GM19463 (cell line): ENCODE results near the gene BET1L.
"Not testable (repeated sequence)": the region's sequence is repeated elsewhere in the genome, so short reads cannot be mapped to it uniquely, and the experiment has no call there.

Experiments
- ATAC-seq: cut with Tn5 transposase; IDR thresholded peaks from one replicate; pipeline ENCODE4 v1.9.1; 2021; ENCODE audit warnings: mild to moderate bottlenecking, moderate library complexity; ENCODE audit not compliant: unreplicated experiment

Gene BET1L, protein sequence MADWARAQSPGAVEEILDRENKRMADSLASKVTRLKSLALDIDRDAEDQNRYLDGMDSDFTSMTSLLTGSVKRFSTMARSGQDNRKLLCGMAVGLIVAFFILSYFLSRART

DNA sequence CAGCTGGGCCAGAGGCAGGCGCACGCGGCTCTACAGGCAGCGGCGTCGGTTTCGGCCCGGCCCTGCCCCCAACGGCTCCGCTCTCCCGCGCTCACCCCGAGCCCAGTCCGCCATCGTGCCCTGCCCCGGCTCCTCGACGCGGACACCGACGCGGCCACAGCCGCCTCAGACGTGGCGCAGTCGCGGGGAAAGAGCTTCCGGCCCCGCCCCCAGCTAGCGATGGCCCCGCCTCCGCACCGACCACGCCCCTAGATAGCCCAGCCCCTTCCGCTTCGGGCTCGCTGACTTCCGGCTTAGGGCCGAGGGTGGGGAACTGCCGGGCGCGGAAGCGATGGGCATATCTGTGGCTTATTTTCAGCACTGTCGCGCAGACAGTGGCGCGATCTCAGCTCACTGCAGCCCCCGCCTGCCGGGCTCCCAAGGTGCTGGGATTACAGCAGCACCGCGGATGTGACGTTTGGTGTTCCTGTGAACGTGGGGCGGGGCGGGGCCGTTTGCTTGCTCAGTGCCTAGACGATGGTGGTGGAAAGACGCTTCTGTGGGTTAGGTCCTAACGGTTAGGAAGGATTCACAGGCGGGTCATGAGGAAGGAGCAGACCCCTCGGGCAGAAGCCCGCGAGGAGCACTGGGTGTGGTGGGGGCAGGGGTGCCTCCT, at the start of gene BET1L, which contains the start of gene RIC8A:
BET1L (minus strand) TSS at position 192 of the 655 bp plus-strand sequence; CDS start at position 114, 78 bp downstream.
RIC8A (plus strand) TSS at position 501 of the 655 bp plus-strand sequence. CDS start 1,147 bp downstream, outside the sequence.
- peak; percentile 74 for ATAC-seq

DNA sequence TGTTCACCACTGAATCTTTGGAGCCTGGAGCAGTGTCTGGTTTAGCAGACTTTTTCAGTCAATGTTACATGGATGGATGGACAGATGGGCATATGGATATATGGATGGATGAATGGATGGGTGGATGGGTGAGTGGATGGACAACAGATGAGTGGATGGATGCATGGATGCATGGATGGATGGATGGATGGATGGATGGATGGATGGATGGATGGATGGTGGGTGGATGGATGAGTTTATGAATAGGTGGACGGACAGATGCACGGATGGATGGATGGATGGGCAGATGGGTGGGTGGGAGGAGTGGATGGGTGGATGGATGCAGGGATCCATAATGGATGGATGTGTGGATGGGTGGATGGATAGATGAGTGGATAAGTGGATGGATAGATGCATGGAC, 48.6 kb upstream of the BET1L start:
- ATAC-seq = no peak

DNA sequence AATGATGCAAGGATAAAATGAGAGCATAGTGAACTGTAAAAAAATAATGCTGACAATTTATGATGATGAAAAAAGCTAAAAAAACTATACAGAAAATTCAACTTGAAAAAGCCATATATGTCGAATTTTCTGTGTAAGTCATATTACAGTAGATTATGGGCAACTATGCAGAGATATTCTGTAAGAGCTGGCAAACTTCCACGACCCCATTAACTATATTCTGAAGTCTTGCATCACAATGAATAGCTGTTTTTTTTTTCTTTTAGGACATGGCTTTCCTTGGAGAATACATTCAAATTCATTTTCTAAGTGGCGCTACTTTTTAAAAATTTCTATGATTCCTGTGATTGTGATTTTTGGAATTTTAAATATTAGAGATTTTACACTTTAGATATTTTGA, 48.0 kb upstream of the BET1L start:
- ATAC-seq = no peak

DNA sequence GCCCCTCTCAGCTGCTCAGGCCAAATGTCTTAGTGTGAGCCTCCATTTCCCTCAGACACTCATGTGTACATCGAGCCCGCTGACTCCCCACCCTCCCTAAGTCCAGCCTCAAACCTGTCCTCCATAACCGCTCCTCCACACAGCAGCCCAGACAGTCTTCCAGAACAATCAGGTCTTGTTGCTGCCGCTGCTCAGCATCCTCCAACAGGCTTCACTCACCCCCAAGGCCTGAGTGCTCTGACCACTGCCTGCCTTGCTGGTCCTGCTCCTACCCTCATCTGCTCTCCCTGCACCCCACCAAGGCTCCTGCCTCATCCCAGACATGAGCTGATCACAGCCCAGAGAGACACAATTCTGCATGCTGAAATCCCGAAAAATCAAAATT, 46.7 kb upstream of the BET1L start:
- no peak for ATAC-seq

- no peak for ATAC-seq
Observed at GRCh38 chr11:253160-253885, 46.1 kb upstream of the BET1L start.

GRCh38 chr11:252666-253065, 45.5 kb upstream of the BET1L start:
- no peak for ATAC-seq

GRCh38 chr11:251550-251949, 44.4 kb upstream of the BET1L start:
- no peak for ATAC-seq

- no peak for ATAC-seq
Observed at GRCh38 chr11:250740-251299, 43.6 kb upstream of the BET1L start.

- ATAC-seq = no peak
Observed at GRCh38 chr11:250274-250673, 43.1 kb upstream of the BET1L start.

GRCh38 chr11:249062-249461, 41.9 kb upstream of the BET1L start:
- ATAC-seq = no peak

GRCh38 chr11:244376-244775, 37.2 kb upstream of the BET1L start:
- ATAC-seq = no peak

DNA sequence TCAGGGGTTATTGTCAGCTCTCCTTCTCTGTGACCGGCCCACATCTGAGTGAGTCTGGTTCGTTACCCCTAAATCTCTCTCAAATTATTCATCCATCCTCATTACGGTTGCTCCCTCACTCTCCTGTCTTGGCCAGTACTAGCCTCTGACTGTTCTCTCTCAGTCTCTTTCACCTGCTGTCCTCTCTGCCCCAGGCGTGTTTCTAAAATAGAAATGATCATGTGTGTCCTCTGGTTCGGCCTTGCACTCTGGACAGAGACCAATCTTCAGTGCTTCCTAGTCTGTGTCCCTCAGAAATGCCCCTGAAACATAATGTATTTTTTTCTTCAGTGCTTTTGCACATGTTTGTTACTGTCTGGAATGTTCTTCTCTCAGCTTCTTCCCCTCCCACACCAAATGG, 34.4 kb upstream of the BET1L start:
- ATAC-seq = no peak

- no peak for ATAC-seq
Observed at GRCh38 chr11:240315-240714, 33.1 kb upstream of the BET1L start.

GRCh38 chr11:238346-238745, 31.1 kb upstream of the BET1L start:
- ATAC-seq = not testable (repeated sequence)

DNA sequence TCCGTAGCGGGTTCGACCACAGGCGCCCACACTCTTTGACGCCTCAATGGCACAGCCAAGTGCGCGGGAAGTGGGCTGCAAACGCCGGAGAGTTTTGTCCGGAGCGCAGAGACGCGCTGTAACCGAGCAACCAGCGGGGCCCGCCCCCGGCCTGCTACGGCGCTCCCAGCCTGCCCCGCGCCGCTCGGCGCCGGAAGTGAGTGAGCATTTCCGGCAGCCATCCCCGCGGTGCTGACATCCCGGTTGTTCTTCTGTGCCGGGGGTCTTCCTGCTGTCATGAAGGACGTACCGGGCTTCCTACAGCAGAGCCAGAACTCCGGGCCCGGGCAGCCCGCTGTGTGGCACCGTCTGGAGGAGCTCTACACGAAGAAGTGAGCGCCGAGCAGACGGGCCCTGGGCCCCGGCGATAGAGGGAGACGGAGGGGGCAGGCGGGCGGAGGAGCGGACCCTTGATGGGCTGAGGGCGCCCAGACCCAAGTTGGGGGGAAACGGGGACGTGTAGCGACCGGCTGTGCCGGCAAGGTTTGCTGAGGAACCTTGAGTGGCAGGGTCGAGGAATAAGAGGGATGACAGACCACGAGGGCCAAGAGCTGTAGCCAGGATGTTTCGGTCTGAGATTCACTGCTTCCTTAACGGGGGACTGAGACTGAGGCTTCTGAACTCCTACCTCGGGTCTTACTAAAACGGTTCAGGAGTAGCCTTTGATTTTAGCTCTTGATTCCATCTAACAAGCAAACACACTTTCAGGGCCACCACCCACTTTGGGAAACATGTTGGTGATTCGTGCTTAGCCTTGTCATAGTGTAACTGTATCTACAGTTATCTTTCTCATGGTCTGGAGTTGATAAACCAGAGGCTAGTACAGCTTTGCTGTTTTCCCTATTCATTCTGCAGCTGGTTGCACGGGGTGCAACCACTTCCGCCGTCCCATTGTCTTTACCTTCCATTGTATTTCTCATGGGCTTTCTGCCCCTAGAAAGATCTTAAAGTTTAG, 29.9 kb upstream of the BET1L start, which contains the start of gene PSMD13:
PSMD13 (plus strand) TSS at position 203 of the 994 bp plus-strand sequence; CDS start at position 277, 74 bp downstream.
- ATAC-seq = peak; percentile 87

GRCh38 chr11:235997-236773, 29.0 kb upstream of the BET1L start, which contains the start of gene SIRT3:
SIRT3 (minus strand) TSS chr11:236342; CDS start chr11:236328, 14 bp downstream.
- peak; percentile 68 for ATAC-seq

DNA sequence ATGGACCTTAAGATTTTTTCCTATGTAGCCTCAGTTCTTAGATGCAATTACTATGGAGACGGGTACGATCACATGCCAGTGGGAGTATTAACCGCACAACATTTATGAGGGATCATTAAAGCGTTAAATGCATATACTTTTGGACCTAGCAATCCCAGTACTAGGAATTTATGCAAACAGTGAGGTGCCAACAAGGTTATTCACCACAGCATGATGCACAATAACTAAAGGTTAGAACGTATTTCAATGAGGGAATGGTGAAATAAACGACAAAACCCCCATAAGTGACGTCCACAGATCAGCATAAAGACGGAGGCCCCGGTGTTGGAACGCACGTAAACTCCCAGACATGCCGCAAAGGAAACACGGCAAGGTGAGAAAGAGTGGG, 28.4 kb upstream of the BET1L start:
- peak; percentile 3 for ATAC-seq

DNA sequence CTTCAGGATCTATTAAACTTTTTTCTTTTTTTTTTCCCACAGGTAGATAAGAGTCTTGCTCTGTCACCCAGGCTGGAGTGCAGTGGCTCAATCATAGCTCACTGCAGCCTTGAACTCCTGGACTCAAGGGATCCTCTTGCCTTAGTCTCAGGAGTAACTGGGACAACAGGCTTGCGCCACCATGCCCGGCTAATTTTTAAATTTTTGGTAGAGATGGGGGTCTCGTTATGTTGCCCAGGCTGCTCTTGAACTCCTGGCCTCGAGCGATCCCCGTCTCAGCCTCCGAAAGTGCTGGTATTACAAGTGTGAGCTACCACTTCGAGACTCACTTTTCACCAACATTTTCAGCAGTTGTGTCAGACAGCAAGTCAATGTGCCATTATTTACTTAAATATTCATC, 28.0 kb upstream of the BET1L start:
- no peak for ATAC-seq

DNA sequence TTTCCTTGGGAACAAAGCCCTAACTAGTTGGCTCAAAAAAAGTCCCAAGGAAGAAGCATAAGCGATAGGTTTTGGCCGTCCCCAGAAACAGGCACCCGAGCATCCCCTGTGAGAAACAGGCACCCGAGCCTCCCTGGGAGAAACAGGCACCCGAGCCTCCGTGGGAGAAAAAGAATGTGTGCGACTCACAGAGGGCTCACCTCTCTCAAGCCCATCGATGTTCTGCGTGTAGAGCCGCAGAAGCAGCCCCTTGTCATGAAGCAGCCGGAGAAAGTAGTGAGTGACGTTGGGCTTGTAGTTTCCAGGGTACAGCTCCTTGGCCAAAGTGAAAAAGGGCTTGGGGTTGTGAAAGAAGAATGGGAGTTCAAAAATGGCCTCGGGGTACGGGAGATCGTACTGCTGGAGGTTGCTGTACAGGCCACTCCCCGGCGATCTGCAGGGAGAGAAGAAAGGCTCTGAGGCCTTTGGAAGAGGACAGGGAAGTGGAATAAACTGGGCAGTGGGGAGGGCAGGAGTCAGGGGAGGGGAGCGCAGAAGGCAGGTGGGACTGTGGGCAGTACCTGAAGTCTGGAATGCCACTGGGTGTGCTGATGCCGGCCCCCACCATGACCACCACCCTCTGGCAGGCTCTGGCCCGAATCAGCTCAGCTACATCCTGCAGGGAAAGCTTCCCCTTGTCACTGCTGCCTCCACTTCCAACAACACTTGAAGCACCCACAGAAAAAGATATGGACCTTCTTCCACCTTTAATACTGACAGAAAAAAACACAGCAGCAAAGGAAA, 25.8 kb upstream of the BET1L start:
- ATAC-seq = no peak
